ENCODE data around the gene STBD1.

The STBD1 gene

GRCh38 chr4:76312457-76312856, 5.9 kb downstream of the STBD1 start:
- no peaks in the 10 kb centered on the region for H3K27me3 ChIP-seq (ENCODE audit: insufficient read depth, poor library complexity, severe bottlenecking)
- DNase-seq (ENCODE audit: low spot score) (no peak), ATAC-seq (ENCODE audit: low read depth) (no peak)
- peaks cover 4% of the 10 kb centered on the region; the same call in 1 of the 2 replicates for H3K36me3 ChIP-seq (ENCODE audit: low read depth)
- no peak for TF ChIP-seq CTCF (IDR thresholded peaks at IDR 0.05; ENCODE audit: poor library complexity, severe bottlenecking)
- no peaks in the 10 kb centered on the region for H3K9me3 ChIP-seq (ENCODE audit: severe bottlenecking)
- H3K27ac ChIP-seq (ENCODE audit: poor library complexity, severe bottlenecking) = no peak overlapping the region
- H3K4me3 ChIP-seq (ENCODE audit: severe bottlenecking) = no peak overlapping the region
- no peaks in the 10 kb centered on the region for H3K4me1 ChIP-seq (ENCODE audit: insufficient read depth, poor library complexity, severe bottlenecking)

- ATAC-seq (ENCODE audit: low read depth) = no peak
- peaks cover 4% of the 10 kb centered on the region; the same call in 1 of the 2 replicates for H3K36me3 ChIP-seq (ENCODE audit: low read depth)
Observed at GRCh38 chr4:76313547-76313946, 7.0 kb downstream of the STBD1 start.

GRCh38 chr4:76315267-76315918, 8.9 kb downstream of the STBD1 start:
- H3K4me1 ChIP-seq (ENCODE audit: insufficient read depth, poor library complexity, severe bottlenecking) = no peaks in the 10 kb centered on the region
- no peak for TF ChIP-seq CTCF (IDR thresholded peaks at IDR 0.05; ENCODE audit: poor library complexity, severe bottlenecking)
- H3K4me3 ChIP-seq (ENCODE audit: severe bottlenecking) = no peak overlapping the region
- no peak for ATAC-seq (ENCODE audit: low read depth)
- DNase-seq (ENCODE audit: low spot score) = no peak
- H3K9me3 ChIP-seq (ENCODE audit: severe bottlenecking) = no peaks in the 10 kb centered on the region
- no peaks in the 10 kb centered on the region for H3K36me3 ChIP-seq (ENCODE audit: low read depth)
- no peaks in the 10 kb centered on the region for H3K27me3 ChIP-seq (ENCODE audit: insufficient read depth, poor library complexity, severe bottlenecking)
- no peak overlapping the region for H3K27ac ChIP-seq (ENCODE audit: poor library complexity, severe bottlenecking)

More at GRCh38 chr4:76313547-76313946, 7.0 kb downstream of the STBD1 start:
- H3K4me1 ChIP-seq (ENCODE audit: insufficient read depth, poor library complexity, severe bottlenecking) = no peaks in the 10 kb centered on the region
- H3K4me3 ChIP-seq (ENCODE audit: severe bottlenecking) = no peak overlapping the region
- H3K27ac ChIP-seq (ENCODE audit: poor library complexity, severe bottlenecking) = no peak overlapping the region
- no peak for TF ChIP-seq CTCF (IDR thresholded peaks at IDR 0.05; ENCODE audit: poor library complexity, severe bottlenecking)
- H3K27me3 ChIP-seq (ENCODE audit: insufficient read depth, poor library complexity, severe bottlenecking) = no peaks in the 10 kb centered on the region
- no peaks in the 10 kb centered on the region for H3K9me3 ChIP-seq (ENCODE audit: severe bottlenecking)
- DNase-seq (ENCODE audit: low spot score) = no peak

- Histone ChIP-seq H3K27me3 (ENCODE audit: insufficient read depth, poor library complexity, severe bottlenecking) (no peaks in the 10 kb centered on the region), H3K9me3 (ENCODE audit: severe bottlenecking) (no peaks in the 10 kb centered on the region), H3K4me3 (ENCODE audit: severe bottlenecking) (no peak overlapping the region), H3K4me1 (ENCODE audit: insufficient read depth, poor library complexity, severe bottlenecking) (no peaks in the 10 kb centered on the region), H3K36me3 (ENCODE audit: low read depth) (no peaks in the 10 kb centered on the region), H3K27ac (ENCODE audit: poor library complexity, severe bottlenecking) (no peak overlapping the region)
- ATAC-seq (ENCODE audit: low read depth) (no peak), DNase-seq (ENCODE audit: low spot score) (no peak)
- TF ChIP-seq CTCF (IDR thresholded peaks at IDR 0.05; ENCODE audit: poor library complexity, severe bottlenecking) = no peak
Observed at GRCh38 chr4:76316131-76316530, 9.6 kb downstream of the STBD1 start.

- no peak for DNase-seq (ENCODE audit: low spot score)
- Histone ChIP-seq H3K27ac (ENCODE audit: poor library complexity, severe bottlenecking) (no peak overlapping the region), H3K27me3 (ENCODE audit: insufficient read depth, poor library complexity, severe bottlenecking) (no peaks in the 10 kb centered on the region), H3K9me3 (ENCODE audit: severe bottlenecking) (peaks cover 3% of the 10 kb centered on the region), H3K36me3 (ENCODE audit: low read depth) (no peaks in the 10 kb centered on the region), H3K4me3 (ENCODE audit: severe bottlenecking) (no peak overlapping the region), H3K4me1 (ENCODE audit: insufficient read depth, poor library complexity, severe bottlenecking) (no peaks in the 10 kb centered on the region)
- TF ChIP-seq CTCF (IDR thresholded peaks at IDR 0.05; ENCODE audit: poor library complexity, severe bottlenecking) = no peak
- no peak for ATAC-seq (ENCODE audit: low read depth)
Observed at GRCh38 chr4:76322236-76322635, 15.7 kb downstream of the STBD1 start.

Measured in RWPE2 (cell line).